COLO668 (cell line): ENCODE measurements around the gene PAFAH2.

Source experiments
- DNase-seq: peaks from one replicate; lab custom pipeline; 2025; ENCODE audit not compliant: unreplicated experiment; lab: John Stamatoyannopoulos, UW

PAFAH2 gene

DNA sequence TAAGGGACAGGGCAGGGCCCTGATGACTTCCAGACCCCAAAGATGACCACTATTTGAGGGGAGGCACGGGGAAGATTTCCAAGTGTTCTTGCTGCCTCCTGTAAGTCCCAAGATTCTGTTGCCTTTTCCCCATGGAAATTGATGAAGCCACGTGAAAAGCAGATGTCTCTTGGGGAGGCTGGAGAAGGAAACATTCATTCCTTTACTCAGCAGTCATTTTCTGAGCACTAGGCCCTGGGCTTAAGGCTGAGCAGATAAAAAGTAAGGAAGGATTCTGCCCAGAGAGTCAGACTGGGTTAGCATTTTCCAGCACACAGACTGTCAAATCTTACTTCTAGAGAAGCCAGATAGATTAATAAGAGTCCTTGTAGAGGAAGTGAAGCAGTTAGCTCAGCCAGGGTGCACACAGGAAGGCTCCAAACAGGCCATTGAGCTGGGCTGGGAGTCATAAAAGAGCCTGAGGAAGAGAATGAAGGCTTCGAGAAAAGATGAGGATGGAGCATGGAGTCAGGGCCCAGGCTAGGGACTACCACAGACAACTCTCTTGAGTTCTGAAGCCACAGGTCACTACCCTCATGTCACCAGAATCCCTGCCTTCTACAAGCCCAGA lies 33.9 kb upstream of the PAFAH2 start:
- DNase-seq = no peak

DNA sequence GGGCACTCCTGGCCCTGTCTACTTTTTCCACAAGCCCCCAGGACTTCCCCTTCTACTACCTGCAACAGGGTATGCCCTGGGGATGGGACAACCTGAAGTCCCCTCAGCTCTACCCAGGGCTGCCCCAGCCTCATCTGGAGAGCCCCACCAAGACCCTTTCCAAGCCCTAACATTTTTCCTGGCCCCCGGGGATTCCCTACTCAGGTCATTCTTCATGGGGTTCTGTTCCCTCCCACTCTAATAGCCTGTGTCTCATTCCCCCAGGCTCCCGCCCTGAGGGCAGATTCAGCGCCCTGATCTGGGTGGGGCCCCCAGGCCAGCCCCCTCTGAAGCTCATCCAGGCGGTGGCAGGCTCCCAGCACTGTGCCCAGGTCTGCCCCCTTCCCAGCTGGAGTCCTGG lies 33.3 kb upstream of the PAFAH2 start:
- no peak for DNase-seq

DNA sequence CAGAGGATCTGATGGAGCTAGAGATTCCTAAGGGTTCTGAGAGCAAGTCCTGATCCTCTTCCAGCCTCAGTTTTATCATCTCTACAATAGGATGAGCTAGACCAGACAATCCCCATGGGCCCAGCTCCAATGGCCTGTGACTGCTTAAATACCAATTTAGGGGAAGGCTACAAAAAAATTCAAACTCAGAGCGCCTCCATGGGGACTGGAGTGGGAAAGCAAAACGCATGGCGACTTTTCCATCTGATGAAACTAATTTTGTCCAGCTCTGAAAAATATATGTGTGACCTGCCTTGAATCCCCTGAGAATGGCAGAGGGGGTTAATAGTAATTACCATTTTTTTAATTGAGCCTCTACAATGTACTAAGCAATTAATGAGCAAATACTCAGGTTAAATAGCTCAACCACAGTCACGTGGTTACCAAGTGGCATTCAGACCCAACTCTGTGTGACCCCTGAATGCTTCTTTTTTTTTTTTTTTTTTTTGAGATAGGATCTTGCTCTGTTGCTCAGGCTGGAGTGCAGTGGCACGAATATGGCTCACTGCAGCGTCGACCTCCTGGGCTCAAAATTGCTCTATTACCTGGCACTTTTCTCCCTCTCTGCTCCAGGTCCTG lies 32.1 kb upstream of the PAFAH2 start:
- no peak for DNase-seq

DNA sequence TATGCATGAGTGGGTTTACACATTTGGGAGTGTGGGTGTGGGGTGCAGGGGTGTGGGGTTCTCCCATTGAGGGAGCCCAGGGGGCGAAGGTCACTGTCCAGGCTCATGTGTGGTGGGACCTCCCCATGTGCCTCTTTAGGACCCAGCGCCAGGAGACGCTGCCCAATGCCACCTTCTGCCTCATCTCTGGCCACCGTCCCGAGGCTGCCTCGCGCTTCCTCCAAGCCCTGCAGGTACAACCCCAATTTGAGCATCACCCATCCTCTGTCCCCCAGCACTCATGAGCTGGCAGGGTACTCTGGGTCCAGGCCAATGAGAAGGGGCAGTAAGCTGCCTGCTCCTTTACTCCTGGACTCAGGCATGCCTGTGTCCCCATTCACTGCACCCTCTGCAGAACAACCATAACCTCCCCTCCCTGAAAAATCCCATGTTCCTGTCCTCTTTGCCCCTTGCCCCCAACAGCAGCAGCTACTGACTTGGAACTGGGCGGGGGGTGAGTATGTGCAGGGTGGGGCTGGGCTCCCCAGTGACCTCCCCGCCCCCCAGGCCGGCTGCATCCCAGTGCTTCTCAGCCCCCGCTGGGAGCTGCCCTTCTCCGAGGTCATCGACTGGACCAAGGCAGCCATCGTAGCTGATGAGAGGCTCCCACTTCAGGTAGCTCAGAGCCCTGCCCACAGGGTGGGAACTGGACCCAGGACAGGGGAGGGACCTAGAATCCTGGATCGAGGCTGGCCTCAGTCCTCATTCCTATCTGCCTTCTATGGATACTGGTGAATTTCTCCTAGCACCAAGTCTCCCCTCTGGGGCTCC lies 31.4 kb upstream of the PAFAH2 start:
- no peak for DNase-seq

DNA sequence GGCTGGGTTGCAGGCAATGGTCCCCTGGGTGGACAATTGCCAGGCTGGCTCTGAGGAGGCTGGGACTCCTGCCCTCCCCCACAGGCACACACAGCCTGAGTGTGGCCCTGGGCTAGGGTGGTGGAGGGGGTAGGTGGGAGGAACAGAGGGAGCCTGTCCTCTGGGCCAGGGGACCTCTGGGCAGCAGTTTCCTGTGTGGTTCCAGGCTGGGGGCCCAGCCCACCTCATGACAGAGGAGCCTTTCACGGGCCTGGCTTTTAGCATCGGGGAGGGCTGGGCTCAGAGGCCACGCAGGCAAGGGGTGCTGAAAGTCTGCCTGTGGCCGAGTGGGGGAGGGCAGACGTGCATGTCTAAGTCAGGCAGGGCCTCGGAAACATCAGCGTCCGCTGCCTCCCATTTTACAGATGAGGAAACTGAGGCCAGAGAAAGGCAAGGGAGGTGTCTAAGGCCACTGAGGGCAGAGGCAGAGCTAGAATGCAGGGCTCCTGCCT lies 30.7 kb upstream of the PAFAH2 start:
- no peak for DNase-seq

DNA sequence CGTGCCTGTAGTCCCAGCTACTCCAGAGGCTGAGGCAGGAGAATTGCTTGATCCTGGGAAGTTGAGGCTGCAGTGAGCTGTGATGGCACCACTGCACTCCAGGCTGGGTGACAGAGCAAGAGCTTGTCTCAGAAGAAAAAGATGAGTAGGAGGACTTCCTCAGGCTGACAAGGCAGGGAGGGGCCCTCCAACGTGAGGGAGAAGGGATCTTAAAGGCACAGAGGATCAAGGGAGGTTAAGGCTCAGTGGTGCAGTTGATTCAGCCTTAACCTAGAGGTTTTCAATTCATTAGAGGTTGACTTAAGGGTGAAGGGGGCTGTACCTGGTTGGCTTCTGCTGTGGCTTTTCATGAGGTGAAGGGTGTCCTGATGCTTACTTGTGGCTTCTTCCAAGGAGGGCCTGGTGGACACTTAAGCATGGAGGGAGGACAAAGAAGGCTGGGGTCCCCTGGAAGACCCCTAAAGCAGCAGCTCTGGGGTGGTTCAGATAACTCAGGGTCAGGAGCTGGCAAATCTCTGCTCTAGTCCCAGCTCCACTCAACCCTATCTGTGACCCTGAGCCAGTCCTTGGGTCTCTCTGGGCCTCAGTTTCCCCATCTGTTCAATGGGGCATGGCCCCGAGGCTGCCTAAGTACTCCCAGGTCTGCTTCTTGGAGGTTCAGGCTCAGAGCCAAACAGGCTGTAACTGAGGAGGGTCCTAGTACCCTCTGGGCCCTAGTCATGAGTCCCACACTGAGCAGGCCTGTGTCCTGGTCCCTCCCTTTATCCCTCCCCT lies 30.0 kb upstream of the PAFAH2 start:
- no peak for DNase-seq

DNA sequence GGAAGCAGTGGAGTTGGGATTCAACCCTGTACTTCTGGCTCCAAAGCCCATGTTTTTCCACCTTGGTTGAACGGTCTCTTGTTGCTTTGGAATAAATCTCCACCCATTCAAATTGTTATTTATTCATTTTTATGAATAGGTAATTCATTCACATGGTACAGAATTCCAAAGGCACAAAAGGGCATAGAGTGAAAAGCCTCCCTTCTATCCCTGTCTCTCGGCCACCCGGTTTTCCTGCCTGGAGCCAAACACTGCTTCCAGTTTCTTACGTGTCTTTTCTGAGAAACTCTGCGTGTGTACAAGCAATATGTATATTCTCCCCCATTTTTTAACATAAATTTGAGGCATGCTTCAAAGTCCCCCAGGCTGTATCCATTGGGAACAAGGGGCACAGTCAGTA lies 27.7 kb upstream of the PAFAH2 start:
- no peak for DNase-seq

DNA sequence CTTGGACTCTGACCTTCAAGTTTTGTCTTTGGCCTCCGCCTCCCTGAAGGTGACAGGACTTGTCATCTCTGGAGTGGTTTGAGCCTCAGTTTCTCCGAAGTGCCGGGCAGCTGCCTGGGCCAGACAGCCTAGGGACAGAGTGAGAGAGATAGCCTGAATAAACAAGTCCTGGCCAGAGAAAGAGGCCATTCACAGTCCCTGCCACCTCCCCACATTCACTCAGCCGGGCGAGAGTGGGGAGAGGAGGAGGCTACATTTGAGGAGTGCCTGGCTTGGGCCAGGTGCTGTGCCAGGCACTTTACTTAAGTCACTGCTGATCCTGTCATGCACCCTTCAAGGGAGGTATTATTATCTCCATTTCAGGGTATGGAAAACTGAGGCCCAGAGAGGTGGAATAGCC lies 27.2 kb upstream of the PAFAH2 start:
- DNase-seq = no peak

DNA sequence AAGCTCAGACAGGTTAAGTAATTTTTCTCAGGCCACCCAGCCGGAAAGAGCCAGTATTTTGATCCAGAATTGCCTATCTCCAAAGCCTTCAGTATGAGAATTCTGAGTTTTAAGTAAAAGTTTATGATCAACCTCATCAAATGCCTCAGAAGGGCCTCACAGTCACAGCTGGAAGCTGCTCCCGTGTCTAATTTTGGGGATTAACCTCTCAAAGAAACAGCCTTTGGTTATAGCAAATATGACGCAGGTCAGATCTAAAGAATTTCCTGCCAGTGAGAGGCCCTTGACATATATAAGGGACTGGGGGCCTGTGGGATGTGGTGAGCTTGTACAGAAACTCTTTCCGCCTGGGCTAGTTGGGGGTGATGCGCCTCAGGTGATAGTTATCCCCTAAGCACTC lies 26.0 kb upstream of the PAFAH2 start:
- DNase-seq = no peak

DNA sequence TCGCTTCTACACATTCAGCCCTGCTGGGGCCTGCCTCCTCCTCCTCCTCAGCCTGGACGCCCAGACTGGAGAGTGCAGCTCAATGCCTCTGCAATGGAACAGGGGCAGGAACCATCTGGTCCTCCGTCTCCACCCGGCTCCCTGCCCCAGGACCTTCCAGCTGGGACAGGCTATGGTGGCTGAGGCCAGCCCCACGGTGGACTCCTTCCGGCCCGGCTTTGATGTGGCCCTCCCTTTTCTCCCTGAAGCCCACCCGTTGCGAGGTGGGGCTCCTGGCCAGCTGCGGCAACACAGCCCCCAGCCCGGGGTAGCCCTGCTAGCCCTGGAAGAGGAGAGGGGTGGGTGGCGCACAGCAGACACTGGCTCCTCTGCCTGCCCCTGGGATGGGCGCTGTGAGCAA lies 25.1 kb upstream of the PAFAH2 start:
- DNase-seq = no peak

DNA sequence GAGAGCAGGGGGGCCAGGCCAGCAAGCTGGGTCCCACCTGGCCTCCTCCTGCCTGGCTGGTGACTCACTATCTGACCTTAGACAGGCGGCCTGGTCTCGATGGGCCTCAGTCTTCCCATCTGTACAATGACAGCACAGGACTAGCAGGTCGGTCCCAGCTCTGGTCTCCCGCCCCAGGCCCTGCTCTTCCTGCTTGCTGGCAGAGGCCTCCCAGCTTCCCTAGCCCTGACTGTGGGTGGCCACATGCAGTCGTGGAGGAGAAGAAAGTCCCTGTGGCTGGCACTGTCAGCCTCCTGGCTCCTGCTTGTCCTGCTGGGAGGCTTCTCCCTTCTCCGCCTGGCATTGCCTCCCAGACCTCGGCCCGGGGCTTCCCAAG lies 24.5 kb upstream of the PAFAH2 start:
- no peak for DNase-seq

DNA sequence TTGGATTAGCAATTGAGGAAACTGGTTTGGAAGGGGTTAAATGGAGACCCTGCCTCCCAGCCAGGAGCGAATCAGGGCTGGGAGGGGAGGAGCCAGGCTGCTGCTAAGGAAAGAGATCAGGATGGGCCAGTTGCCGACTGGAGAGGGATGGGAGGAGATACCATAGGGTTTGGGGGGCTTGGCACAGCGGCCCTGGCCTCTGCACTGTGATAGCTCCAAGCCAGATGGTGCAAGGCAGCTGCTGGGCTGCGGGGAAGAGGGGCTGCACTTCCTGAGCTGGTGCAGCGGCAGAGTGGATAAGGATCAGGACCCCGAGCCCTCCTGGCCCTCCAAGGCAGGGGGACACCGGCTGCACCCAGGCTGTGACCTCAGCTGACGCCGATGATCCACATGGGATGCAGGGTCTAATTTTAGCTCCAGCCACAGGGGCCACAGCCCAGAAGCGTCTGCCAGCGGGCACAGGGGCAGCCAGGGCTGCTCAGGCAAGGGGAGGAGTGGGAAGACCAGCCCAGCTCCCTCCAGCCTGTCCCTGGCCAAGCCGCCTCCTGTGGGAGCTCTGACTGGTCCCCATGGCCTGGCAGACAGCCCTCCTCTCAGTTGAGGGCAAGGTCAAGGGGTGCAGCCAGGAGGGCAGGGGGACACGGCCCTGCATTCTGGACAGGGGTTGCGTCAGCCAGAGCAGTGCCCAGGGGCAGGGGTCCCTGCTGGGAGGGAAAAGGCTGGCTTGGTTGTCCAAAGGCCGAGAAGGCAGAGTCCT lies 24.0 kb upstream of the PAFAH2 start, which contains the start of gene EXTL1:
Gene EXTL1, plus strand, starts transcription at position 129 of the 757 bp plus-strand sequence. CDS start 872 bp downstream, outside the sequence.
- no peak for DNase-seq

DNA sequence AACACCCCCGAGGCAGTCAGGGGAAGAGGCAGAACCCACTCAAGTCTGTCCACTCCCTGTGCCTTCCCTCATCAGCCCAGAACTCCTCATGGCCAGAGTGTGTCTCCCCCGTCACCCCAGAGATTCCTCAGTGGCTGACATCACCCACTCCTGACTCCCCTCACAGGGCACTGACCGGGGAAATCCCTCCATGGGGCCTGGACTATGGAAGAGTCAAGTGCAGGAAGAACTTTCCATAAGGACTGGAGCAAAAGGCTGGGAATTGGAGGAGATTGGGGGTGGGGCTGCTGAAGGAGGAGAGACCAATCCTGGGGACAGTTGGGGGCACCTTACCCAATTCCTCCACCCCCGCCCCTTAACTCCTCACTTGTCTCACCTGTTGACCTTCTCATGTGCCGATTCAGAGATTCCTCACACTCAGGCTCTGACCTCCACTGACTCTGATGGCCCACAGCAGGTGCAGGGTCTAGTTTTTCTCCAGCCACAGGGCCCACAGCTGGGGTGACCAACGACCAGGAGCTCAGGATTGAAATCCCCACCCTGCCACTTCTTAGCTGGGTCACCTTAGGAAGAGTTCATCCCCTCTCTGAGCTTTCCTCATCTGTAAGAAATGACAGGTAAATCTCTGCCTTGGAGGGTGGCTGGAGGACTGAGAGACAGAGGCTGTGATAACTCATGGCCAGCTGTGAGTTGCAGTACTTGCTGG lies 23.2 kb upstream of the PAFAH2 start:
- no peak for DNase-seq

DNA sequence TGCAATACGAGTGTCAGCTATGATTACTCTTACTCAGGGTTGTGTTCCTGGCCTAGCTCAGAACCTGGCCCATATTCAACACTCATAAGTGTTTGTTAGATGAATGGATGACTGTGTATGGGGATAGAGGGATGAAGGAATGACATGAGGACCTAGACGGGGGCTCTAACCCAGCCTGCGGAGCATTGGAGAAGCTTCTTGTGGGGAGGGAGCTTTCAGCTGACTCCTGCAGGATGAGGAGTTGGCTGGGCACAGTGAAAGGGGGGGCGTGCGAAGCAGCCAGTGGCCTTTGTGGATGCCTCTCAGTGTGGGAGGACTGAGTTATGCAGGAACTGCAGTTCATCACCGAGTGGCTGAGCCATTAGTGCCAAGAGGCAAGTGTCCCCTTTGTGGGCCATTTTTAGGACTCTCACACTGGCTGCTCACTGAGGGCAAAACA lies 22.5 kb upstream of the PAFAH2 start:
- no peak for DNase-seq

DNA sequence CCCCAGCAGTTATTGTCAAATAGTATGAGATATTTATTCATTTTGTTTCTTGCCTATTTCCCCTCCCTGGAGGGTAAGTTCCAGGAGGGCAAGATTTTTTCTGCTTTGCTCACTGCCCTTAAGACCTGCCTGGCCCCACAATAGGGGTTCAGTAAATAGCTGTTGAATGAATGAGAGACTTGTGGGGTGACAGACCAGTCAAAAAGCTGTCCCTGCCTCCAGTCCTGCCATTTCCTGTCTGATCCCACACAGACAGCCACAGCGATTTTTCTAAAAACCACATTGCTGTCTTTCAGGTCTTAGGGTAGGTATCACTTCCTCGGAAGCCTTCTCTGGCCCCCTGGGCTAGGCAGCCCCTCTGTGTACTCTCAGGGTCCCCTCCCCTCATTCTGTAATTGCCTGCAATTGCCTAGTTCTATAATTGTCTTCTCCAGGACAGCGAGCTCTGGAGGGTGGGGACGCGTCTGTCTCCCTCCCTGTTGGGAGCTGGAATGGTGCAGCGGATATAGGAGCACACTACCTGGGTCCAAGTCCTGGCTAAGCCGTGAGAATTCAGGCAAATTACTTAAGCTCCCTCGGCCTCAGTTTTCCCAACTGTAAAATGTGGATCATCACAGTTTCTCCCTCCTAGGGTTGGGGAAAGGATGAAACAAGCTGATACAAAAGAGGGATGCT lies 21.9 kb upstream of the PAFAH2 start:
- DNase-seq = no peak

DNA sequence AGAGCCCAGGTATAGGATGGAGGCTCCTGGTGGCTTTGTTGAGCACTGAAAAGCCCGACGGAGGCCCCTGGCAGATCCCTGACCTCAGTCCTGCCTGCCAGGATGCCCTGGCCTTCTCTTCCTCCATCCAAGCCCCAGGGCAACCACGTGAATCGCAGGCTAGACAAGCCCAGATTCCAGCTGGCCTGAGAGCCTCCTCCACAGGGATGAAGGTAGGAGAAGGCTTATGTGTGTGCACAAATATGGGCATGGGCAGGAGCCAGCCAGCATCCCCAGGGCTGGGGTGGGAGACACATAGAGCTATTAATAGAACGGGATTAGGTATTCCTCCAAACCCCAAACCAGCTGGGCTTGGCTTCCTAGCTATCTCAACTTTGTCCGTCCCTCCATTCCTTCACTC lies 19.7 kb upstream of the PAFAH2 start:
- no peak for DNase-seq

DNA sequence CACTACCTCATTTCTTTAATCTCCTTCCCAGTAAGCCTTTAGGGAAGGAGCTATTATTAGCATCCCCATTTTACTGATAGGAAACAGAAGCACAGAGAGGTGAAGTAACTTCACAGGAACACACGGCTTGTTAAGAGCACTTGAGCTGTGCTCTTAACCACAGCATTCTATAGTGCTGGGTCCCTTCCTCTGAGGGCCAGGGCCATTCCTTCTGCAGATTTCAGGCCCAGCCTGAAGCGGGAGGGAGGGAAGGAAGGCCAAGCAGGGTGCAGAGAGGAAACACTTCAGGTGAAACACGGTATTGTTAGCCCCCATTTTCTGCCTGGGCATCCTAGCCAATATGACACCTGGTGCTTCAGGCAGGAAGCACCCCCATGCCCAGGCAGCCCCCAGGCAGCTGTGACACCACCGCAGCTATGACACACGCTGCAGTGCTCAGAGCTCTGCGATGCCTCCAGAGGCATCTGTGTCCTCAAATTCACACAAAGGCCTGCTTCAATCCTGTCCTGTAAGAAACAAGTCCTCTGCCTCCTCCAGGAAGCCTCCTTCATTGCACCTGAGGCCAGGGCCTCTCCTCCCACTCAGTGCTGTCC lies 19.2 kb upstream of the PAFAH2 start:
- no peak for DNase-seq

DNA sequence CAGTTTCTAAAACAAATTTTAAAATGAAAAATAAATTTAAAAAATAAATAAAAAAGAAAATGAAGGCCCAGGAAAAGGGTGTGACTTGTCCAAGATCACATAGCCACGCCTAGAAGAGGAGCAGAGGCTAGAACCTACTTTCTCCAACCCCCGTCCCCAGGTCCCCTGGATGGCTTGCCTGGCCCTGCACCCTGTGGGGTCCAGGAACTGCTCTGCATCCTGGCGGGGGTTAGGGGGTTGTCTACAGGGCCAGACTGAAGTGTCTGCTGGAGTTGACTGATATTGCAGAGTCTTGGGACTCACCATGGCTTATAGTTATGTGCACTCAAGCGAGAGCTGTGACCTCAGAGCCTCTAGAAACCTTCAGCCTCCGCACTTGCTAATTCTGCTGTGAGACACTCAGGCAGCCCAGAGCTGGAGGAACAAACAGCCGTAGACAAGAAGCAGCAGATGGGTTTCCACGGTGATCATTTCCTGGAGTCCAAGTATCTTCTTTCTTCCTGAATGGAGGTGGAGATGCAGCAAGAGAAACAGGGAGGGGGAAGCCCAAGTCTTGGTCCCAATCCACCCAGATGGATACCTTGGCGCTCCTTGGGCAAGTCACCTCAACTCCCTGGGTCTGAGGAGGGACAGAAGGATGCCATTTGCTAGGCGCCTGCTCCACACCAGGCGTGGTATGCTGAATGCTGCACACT lies 18.5 kb upstream of the PAFAH2 start:
- no peak for DNase-seq
